Gastroesophageal sphincter (tissue), 3 donors: Measurements from ENCODE around the gene PRAMEF27.
"Not testable (repeated sequence)": the region's sequence is repeated elsewhere in the genome, so short reads cannot be mapped to it uniquely, and the experiment has no call there.

Source experiments
- EP300 ChIP-seq: sonication (generic); formaldehyde crosslinking; IDR thresholded peaks from one replicate; pipeline ENCODE4 v1.6.1; 2017; ENCODE audit warnings: antibody characterized with exemption, mild to moderate bottlenecking
- POLR2A ChIP-seq, 2 donors: fragments of 450-650 bp; IDR thresholded peaks; one replicate each; pipeline ENCODE4 v1.6.1; 2017; ENCODE audit warnings: antibody characterized with exemption in 2 of 2, mild to moderate bottlenecking in 2 of 2, moderate library complexity in 1 of 2
- TF ChIP-seq, protein P1 (sequence below), 4 experiments: fragments of 200-600 bp in 2 of 4; fragments of 450-650 bp in 2 of 4; sonication (generic) in 1 of 4; IDR thresholded peaks; one replicate each; pipeline ENCODE4 v1.5.1; 2017 to 2019; ENCODE audit warnings: antibody characterized with exemption in 4 of 4, mild to moderate bottlenecking in 2 of 4, moderate library complexity in 2 of 4

DNA sequence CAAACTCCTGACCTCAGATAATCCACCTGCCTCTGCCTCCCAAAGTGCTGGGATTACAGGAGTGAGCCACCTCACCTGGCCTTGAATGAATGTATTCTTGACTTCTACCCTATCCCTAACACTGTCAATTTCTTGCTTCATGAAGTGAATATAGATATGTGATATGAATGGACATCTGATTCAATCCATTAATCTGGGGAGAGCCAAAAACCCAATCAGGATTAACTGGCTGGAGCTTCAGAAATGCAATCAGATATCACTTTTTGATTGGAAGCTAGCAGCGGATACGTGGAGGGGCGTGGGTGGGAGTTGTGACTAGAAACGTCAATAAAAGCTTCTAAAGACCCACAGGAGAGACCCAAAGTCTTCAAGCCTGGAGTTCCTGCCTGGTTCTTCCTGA is 14.1 kb upstream of the PRAMEF27 start, which contains the start of gene PRAMEF25:
- TF ChIP-seq, protein P1, sequence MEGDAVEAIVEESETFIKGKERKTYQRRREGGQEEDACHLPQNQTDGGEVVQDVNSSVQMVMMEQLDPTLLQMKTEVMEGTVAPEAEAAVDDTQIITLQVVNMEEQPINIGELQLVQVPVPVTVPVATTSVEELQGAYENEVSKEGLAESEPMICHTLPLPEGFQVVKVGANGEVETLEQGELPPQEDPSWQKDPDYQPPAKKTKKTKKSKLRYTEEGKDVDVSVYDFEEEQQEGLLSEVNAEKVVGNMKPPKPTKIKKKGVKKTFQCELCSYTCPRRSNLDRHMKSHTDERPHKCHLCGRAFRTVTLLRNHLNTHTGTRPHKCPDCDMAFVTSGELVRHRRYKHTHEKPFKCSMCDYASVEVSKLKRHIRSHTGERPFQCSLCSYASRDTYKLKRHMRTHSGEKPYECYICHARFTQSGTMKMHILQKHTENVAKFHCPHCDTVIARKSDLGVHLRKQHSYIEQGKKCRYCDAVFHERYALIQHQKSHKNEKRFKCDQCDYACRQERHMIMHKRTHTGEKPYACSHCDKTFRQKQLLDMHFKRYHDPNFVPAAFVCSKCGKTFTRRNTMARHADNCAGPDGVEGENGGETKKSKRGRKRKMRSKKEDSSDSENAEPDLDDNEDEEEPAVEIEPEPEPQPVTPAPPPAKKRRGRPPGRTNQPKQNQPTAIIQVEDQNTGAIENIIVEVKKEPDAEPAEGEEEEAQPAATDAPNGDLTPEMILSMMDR (IDR thresholded peaks at IDR 0.05), result not testable (repeated sequence)
- TF ChIP-seq POLR2A (IDR thresholded peaks at IDR 0.05); EP300: not testable (repeated sequence)
